ENCODE data around the gene ATP9B. TPM values are rescaled to one million over a fixed set of nuclear protein-coding genes. Genes with fewer than 3 reads are reported as not detected.
"Not testable (repeated sequence)": the region's sequence is repeated elsewhere in the genome, so short reads cannot be mapped to it uniquely, and the experiment has no call there.

The ATP9B gene
- polyA plus RNA-seq, 3 donors = 31.4 to 36.7 (median 31.7) TPM

DNA sequence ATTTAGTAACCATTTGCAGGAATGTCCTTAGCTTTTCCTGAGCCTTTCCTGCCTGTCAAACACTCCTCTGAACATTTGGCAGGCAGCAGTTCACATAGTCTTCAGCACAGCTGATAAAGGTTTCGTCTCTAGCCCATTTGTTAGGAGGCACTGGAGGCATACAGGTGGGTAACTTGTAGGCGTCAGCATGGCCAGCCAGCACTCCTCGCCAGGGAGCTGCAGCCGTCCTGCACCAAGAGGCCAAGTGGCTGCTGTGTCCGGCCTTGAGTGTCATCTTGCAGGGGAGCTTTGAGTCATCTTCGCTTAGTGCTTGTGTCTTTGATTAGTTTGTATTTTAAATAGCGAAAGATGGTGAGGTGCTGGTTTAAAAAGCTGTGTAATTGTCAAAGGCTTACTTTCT lies 206.3 kb downstream of the ATP9B start:
- DNase-seq (ENCODE audit: low read depth in 3 of 3, low spot score in 2 of 3) = no peak

DNA sequence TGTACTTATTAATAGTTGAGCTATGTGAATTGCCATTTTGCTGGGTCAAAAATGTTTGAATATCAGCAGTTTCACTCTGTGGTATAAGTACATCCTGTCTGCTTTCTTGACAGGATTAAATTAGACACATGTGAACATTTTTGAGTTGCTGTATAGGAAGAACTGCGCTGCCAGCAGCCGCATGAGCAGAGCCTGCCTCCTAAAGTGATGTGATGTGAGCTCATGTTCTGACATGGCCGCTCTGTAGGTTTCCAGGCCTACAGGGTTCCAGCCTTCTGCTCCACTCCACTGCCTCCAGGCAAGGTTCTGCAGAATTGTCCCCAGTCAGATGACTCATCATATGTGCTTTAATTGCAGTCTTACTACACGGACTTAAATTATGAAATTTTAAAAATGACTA lies 206.8 kb downstream of the ATP9B start:
- DNase-seq (ENCODE audit: low read depth in 3 of 3, low spot score in 2 of 3) = no peak

DNA sequence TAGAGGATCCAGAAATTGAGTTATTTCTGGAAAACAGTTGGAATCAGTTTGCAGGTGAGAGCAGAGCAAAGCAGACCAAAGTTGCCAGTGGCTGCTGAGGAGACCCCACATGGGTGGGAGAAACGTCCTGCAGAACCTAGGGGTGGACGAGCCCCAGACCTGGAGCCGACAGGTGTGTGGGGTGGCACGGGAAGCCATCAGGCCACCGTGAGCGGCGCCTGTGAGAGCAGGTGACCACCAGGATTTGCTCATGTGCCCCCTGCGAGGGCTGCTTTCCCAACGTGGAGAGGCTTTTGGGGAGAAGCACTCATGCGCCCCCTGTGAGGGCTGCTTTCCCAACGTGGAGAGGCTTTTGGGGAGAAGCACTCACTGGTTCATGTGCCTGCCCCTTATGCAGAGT lies 209.7 kb downstream of the ATP9B start:
- DNase-seq (ENCODE audit: low read depth in 3 of 3, low spot score in 2 of 3) = no peak

DNA sequence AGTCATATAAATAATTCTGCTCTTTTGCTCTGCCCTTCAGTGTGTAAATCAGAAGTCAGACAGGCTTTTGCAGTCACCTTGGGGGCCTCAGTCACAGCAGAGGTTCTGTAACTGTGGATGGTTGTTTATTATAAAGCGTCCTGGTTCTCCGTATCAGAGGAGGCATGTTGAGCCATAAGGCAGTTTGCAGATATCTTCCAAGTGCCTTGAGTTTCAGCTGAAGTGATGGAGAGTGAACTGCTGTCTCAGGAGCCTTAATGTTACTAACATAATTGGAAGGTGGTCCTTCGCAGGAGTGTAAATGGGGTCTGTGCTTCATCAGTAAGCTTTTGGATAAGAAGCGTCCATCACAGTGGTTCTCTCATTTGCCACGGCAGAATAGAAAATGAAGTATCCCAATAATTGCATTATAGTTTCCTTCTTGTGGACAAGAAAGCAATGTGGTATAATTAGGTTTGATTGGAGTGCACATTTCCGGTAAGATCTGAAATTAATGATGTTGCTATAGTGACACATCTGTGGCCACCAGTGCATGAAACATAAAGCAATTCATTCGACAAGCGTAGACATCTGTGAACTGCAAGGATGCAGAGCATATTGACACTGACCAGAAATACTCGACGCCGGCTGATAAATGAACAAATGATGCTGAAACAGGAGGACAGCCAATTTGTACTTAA lies 214.1 kb downstream of the ATP9B start:
- no peak for DNase-seq (ENCODE audit: low read depth in 3 of 3, low spot score in 2 of 3)

DNA sequence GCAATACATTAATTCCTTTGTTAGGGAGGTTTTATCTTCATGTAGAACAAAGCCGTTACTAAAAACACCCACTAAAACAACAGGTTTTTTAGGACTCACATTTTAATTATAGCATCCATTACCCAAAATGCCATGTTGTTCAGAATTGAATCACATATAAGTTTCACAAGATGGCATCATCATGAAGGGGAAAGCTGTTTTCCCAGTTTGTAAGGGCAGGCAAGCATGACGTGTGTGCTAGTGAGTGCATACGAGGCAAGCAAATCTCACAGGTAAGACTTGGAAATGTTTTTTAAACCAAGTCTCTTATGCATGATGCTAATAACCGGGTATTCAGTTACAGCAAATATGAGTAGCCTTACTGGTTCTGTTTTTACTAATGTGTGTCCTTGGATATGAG lies 214.7 kb downstream of the ATP9B start:
- no peak for DNase-seq (ENCODE audit: low read depth in 3 of 3, low spot score in 2 of 3)

DNA sequence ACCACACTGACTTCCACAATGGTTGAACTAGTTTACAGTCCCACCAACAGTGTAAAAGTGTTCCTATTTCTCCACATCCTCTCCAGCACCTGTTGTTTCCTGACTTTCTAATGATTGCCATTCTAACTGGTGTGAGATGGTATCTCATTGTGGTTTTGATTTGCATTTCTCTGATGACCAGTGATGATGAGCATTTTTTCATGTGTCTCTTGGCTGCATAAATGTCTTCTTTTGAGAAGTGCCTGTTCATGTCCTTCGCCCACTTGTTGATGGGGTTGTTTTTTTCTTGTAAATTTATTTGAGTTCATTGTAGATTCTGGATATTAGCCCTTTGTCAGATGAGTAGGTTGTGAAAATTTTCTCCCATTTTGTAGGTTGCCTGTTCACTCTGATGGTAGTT lies 216.0 kb downstream of the ATP9B start:
- not testable (repeated sequence) for DNase-seq (ENCODE audit: low read depth in 3 of 3, low spot score in 2 of 3)

DNA sequence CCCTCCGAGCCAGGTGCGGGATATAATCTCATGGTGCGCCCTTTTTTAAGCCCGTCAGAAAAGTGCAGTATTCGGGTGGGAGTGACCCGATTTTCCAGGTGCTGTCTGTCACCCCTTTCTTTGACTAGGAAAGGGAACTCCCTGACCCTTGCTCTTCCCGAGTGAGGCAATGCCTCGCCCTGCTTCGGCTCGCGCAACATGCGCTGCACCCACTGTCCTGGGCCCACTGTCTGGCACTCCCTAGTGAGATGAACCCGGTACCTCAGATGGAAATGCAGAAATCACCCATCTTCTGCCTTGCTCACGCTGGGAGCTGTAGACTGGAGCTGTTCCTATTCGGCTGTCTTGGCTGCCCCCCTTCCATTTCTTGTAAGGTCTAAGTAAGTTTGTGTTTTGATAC lies 221.2 kb downstream of the ATP9B start:
- not testable (repeated sequence) for DNase-seq (ENCODE audit: low read depth in 3 of 3, low spot score in 2 of 3)

DNA sequence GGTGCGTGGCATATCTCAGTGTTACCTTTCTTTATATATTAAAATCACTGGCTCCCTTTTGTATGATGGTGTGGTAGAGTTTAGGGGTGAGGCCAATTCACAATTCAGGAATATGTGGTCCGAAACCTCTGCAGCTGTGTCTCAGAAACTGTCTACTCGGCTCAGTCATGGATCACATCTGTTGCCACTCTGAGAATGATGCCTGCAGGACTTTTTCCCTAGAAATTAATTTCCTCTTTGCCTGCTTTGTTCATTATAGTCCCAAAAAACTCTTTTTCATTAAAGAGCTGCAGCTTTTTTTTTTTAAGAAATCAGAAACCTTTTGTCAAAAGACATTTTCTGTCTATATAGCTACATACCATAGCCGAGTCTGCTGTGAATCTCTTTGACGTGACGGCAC lies 221.7 kb downstream of the ATP9B start:
- no peak for DNase-seq (ENCODE audit: low read depth in 3 of 3, low spot score in 2 of 3)

DNA sequence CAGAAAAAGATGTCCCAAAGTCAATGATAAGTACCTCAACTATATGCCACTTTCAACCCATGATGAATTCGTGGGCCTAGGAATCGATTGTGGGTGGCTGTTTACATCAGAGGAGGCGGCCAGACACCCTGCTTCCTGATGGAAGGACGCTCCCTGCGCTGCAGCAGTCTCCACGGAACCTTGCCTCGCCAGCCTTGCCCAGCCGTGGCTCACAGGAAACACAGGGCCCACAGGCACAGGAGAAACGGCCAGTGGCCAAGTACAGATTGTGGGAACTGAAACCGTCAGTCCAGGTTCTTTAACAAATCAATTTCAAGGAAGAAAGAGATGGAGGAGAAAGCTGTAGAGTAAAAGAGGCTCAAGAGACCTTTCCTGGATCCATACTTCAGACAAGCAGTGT lies 225.0 kb downstream of the ATP9B start:
- DNase-seq (ENCODE audit: low read depth in 3 of 3, low spot score in 2 of 3) = no peak

DNA sequence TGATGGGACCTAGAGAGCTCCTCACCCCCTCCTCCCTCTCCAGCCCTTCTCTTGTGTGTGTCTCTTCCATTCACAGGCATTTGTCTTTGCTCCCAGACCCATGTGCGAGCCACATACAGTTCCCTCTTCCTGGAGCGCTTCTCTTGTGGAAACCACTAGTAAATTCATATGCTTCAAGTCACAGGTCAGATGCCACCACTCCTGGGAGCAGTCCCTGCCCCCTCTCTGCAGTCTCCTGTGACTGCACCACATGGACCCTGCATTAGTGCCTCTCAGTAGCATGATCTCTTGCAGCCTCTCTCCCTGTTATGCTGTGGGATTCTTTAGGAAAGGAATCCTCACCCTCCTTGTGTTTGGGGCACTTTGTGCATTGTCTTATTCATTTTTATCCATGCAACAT lies 230.1 kb downstream of the ATP9B start:
- DNase-seq (ENCODE audit: low read depth in 3 of 3, low spot score in 2 of 3) = no peak

DNA sequence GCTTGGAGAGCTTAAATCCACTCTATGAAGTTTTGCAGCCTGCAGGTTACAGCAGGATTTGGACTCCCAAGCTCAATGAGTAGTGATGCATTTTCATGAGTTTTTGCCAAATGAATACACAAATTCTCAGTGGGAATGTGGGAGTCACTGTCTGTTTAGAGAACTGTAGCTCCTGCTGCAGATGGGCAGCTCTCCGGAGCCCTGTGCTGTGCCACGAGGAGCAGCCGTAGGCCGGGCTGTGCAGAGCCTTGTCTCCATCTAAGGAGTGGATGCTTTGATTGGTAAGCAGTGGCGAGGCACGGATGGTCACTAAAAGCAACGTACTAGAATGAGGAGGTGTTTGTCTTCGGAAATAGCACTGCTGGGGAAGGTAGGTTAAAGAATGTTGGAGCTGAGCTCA lies 230.5 kb downstream of the ATP9B start:
- no peak for DNase-seq (ENCODE audit: low read depth in 3 of 3, low spot score in 2 of 3)

DNA sequence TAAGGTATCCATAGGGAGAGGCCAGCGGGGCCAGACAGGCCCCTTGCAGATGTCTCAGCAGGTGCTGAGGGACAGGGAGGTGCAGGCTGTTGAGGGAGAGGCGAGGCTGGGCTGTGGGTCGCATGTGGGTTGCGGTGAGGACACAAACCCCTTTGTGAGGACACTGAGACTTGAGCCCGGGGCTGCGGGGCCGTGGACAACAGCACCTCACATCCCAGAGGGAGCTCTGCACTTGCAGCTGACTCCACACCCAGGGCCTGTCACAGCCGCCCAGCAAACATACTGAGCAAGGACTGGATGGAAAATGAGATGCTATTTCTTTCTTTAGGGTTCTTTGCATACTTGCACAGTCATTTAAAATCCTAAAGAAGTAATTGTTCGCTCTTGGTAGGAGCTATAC lies 231.2 kb downstream of the ATP9B start:
- DNase-seq (ENCODE audit: low read depth in 3 of 3, low spot score in 2 of 3) = no peak

DNA sequence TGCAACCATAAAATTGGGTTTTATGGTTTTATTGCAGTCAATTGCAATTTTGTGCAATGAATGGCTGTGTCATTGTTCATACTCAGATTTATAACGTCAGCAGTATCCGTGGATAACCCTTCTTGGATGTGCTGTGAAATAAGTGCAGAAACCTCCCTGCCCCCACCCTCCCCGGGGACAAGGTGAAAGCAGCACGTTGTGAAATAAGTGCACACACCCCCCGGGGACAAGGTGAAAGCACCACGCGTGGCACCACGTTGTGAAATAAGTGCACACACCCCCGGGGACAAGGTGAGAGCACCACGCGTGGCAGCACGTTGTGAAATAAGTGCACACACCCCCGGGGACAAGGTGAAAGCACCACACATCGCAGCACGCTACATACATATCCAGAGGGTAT lies 232.9 kb downstream of the ATP9B start:
- DNase-seq (ENCODE audit: low read depth in 3 of 3, low spot score in 2 of 3) = no peak

DNA sequence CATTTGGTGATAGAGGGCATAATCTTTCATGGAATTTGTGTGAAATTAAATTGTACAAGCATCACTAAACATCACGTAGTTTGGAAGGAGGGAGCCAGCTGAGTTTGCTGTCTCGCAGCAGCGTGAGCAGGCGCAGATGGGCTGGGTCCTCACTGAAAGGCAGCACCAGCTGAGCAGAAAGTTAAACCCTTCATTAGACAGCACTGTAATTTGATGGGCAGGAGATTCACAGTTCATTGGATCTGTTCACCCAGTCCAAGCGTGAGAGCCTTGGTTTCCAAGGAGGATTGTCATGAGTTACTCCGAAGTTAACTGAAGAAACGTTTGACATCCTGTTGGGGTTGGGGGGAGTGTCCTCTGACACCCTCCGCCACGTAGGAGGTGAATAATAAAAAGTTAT lies 236.7 kb downstream of the ATP9B start:
- DNase-seq (ENCODE audit: low read depth in 3 of 3, low spot score in 2 of 3) = peak in 1 of 3 donors; percentile 13

DNA sequence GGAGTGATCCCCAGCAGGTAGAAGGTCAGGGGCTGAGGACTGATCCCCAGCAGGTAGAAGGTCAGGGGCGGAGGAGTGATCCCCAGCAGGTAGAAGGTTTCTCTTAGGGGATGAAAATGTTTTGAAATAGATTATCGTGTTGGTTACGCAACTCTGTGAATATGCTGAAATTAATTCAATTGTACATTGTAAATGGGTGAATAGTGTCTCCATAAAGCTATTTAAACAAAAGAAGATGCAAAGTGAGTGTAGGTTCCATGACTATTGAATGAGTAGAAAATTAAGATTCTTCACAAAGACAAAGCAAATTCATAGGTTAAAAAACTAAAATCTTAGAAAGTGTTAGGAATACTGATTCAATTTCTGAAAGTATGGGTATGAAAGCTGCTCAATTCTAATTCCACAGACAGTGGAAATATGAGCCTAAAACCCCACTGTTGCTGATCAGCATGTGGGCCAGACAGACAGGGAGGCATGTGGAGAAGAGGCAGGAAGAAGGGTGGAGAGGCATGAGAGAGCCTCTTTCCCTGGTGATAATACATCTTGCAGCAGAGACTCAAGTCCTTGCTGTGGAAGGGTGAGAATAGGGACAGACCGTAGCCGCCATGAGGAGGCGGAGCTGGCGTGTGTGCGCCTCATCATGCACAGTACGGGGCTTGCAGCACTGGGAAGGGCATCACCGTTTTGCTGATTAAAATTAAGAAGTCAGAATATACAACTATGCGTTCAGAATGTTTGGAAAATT lies 240.6 kb downstream of the ATP9B start:
- no peak for DNase-seq (ENCODE audit: low read depth in 3 of 3, low spot score in 2 of 3)

DNA sequence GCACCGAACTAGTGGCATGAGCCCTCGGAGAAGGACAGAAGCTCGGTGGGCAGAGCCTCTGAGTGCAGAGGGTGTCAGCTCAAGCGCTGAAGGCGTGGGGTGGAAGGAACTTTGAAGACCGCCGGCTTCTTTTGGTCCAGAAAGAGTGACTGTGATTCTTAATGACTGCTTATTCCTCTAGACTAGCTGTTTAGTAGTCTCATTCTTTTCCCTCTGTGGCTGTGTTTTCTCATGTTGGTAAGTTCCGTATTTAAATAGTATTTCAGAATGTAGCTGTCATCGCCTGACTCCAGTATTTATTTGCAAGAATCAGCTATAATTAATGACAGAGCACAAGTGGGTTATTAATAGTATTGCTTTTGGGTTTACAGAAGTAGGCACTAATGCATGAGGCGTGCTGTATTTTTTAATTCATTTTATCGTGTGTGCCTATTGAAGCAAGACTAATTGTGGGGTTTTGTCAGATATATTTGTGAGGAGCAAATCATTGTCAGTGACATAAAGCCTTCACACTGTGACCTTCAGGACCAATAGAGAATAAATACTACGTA lies 245.7 kb downstream of the ATP9B start:
- DNase-seq (ENCODE audit: low read depth in 3 of 3, low spot score in 2 of 3) = no peak

DNA sequence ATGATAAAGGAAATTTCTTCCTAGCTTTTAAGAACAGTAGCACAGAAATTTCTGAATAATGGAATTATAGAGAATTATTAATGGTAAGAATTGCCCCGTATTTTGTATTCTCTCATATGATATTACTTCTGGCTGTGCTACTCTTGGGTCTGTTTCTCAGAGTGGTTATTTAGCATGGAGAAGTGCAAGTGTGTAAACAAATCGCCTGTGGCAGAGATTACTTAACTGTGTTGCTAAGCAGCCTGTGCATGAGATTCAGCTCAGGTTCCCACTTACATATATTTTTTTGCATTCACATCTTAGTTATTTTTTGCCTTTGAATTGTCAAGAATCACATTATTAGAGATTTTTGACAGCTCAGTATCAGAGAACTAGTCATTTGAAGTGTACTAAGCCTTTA lies 246.4 kb downstream of the ATP9B start:
- no peak for DNase-seq (ENCODE audit: low read depth in 3 of 3, low spot score in 2 of 3)

DNA sequence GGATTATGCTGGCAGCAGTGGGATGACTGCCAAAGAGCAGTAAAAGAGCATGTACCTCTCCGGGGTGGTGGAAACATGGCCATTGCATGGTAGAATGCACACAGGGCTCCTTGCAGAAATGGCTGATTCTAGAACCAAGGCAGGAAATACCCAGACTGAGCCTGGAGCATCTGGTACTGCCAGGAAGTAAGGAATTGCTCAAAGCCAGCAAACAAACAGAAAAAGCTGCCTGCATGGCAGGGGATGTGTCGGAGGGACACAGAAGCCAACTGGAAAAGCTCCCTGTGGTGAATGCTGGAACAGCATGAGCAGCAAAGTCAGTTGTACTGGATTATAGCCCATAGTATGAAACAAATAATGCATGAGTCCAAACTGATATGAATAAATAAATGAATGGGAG lies 248.5 kb downstream of the ATP9B start:
- DNase-seq (ENCODE audit: low read depth in 3 of 3, low spot score in 2 of 3) = no peak

DNA sequence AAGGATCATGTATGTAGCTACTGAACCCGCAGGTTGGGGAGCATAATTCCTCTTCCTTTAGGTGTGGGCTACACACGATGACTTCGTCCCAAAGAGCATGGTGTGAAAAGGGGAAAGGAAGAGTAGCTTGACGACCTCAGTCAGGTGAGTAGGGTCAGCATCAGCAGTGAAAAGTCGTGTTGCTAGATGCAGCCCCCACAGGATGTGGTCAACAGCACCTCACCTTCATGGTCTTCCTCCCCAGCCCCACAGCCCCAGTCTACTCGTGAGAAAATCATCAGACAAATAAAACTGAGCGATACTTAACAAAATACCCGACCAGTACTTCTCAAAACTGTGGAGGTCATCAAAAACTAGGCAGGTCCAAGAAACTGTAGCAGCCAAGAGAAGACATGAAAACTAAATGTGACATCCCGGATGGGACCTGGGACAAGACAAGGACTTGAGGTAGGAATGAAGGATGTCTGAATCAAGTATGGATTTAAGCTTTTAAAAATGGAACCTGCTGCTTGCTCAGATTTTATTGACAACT lies 249.0 kb downstream of the ATP9B start:
- DNase-seq (ENCODE audit: low read depth in 3 of 3, low spot score in 2 of 3) = no peak

DNA sequence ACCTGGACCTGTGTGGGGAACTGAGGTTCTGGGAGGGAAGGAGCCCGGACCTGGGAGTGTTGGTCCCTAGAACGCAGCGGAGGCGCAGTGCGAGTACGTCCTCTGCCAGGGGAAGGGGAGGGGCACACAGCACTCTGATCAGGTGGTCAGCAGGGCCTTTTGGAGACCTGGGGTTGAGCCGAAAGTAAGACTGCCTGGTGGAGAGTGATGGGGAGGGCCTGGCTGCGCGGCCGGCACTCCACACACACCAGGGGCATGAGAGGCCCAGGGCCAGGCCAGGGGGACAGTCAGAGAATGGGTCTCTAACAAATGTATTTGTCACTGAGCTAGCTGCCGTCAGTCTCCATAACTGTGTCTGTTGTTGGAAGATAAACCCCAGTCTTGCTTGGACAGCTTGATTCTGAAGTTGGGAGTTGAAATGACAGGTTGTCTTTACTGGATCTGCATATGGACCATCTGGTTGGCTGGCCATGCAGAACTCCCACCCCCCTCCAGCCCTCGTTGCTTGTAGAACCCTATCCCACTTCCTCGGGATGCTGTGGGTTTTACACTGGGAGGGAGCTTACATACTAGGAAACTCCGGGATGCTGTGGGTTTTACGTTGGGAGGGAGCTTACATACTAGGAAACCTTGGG lies 251.1 kb downstream of the ATP9B start:
- DNase-seq (ENCODE audit: low read depth in 3 of 3, low spot score in 2 of 3) = no peak

DNA sequence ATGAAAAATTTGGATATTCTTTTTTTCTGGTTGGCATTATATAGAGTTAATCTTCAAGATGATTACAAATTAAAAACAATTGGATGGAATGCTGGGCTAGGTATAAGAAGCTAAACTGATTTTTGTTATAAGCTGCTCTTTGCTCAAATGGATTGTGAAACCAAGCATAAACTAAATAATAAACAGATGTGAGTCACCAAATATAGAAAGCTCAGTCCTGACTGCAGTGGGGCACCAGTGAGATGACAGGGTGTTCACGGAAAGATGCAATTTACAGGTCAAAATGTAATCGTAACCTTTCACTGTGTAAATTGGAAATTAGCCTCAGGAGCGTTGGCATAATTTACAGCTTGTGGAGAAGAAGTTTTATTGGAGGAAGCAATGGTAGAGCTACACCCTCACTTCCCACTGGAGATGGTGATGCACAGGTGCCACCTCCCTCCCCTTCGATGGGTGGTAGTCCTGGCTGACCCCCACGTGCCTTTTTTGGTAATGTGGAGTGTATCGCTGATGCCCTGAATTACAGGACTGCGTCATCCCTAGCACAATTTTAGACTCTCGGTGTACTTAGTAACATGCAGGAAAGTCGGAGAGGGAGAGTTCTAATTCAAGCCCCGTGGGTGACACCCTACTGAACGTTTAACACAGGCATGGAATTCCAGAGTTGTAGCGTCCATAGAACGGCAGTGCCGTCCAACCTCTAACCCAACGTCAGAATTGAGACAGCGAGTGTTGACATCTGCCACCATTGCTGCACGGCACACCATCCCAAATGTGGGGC lies 252.6 kb downstream of the ATP9B start:
- DNase-seq (ENCODE audit: low read depth in 3 of 3, low spot score in 2 of 3) = no peak
